ENCODE results near the gene LIX1.
"Not testable (repeated sequence)": the region's sequence is repeated elsewhere in the genome, so short reads cannot be mapped to it uniquely, and the experiment has no call there.

LIX1 gene

DNA sequence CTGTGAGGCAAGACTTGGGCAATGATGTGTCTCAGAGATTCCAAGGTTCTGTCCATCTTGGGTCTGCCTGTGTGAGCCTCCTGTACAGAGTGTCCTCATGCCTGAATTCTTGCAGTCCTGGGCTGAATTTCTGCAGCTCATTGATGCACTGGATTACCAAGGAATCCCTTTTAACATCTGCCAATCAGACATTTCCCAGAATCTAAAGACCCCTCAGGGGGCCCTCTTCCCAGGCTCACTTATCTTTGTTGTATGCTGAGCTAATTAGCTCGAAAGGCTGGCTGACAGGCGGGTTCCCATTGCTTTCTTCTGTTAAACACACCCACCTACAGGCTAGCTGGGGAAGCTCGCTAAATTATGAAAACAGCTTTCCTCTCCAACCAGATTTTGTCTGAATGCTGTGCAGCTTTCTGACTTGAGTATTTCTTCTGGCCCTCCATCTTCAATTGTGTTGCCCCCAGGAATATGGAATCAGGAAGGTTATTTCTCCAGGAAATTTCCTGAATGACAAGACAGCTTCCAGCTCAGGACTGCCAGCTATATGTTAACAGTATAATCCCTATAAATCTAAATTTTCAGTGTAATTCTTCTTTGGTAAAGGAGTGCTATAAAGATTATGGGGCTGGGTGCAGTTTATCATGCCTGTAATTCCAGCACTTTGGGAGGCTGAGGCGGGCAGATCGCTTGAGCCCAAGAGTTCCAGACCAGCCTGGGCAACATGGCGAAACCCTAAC is at the start of gene LIX1:
TSS of gene LIX1 (minus strand) at position 91 of the 734 bp plus-strand sequence. CDS start at position 56, 35 bp downstream.
- DNase-seq: peak; percentile 57

DNA sequence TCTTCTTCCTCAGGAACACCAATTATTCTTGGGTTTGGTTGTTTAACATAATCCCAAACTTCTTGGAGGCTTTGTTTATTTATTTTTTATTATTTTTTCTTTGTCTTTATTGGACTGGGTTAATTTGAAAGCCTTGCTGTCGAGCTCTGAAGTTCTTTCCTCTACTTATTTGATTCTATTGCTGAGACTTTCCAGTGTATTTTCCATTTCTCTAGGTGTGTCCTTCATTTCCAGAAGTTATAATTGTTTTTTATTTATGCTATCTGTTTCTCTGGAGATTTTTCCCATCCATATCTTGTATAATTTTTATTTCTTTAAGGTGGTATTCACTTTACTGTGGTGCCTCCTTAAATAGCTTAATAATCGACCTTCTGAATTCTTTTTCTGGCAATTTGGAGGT is 49.5 kb upstream of the LIX1 start:
- no peak for DNase-seq

DNA sequence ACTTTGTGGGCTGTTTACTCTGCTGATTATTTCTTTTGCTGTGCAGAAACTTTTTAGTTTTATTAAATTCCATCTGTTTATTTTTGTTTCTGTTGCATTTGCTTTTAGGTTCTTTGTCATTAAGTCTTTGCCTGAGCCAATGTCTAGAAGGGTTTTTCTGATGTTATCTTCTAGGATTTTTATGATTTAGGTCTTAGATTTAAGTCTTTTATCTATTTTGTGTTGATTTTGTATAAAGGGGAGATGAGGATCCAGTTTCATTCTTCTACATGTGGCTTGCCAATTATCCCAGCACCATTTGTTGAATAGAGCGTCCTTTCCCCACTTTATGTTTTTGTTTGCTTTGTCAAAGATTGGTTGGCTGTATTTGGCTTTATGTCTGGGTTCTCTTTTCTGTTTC is 47.1 kb upstream of the LIX1 start:
- DNase-seq: not testable (repeated sequence)

DNA sequence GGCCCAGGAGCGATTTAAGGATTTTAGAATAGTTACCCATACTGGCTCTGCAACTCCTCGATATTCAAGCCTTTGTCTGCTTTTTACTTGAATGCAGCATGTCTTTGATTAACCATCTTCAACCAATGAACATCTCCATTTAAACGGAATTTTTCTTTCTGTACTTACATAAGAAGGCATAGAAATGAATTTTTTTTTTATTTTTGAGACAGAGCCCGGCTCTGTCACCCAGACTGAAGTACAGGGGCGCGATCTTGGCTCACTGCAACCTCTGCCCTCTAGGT is 41.5 kb upstream of the LIX1 start:
- no peak for DNase-seq

DNA sequence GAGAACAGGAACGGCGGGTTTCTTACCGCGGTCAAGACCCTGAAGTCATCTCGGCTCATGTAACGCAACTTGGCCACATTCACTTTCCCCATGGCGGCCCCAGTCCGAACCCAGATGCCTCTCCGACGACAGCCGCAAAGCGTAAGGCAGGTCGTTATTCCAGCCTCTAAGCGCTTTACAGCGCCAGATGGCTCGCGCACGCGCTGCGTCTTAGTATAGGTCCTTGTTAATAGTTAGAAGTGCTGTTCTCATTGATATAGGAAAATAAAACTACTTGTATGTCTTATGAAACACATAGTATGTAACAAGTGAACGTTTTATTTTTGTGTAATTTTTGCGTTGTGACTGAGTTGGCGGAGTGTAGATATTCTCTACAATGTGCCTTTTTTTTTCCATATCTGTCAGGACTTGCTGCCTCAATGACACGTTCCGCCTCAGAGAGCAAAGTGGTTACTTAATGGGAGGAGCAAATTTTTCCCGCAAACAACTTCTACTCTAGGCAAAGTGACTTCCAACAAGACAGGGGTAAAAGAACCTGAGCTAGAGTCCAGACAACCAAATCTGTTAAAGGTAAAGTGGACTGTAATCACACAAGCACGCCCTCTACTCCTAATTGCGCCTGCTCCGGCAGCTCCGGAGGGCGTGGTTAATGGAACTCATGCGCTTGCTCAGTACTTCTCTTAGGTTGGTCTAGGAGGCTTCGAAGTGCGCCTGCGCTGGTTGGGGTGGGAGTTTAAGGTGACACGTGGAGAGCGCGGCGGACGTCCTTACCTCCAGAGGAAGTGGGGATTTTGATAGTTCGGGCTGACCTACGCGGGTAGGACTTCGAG is 40.9 kb upstream of the LIX1 start, which contains the start of gene RIOK2:
TSS of gene RIOK2 (minus strand) at position 148 of the 830 bp plus-strand sequence. CDS start at position 92, 56 bp downstream.
- peak; percentile 96 for DNase-seq

DNA sequence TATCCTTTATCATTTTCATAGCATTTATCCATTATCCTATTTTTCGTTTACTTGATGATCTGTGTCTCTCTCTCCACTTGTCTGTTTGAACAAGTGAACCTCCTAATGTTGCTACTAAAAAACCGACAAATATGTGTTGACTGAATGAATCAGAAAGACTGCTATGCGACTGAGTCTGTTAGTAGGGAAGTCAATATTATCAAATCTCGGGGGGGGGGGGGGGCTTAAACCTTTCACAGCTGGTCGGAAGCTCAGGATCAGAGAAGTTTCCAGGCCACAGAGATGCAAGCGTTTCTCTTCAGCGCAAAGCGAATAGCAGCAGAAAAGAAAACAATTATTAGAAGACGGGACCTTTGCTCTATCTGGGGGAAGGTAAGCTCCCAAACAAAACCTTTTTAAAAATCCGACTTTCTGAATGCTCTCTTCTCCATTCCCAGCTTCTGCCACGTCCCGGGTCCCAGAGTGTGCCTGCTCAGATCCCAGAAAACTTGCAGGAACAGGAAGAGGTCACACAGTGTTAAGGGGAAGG is 40.2 kb upstream of the LIX1 start:
- DNase-seq: peak; percentile 22

DNA sequence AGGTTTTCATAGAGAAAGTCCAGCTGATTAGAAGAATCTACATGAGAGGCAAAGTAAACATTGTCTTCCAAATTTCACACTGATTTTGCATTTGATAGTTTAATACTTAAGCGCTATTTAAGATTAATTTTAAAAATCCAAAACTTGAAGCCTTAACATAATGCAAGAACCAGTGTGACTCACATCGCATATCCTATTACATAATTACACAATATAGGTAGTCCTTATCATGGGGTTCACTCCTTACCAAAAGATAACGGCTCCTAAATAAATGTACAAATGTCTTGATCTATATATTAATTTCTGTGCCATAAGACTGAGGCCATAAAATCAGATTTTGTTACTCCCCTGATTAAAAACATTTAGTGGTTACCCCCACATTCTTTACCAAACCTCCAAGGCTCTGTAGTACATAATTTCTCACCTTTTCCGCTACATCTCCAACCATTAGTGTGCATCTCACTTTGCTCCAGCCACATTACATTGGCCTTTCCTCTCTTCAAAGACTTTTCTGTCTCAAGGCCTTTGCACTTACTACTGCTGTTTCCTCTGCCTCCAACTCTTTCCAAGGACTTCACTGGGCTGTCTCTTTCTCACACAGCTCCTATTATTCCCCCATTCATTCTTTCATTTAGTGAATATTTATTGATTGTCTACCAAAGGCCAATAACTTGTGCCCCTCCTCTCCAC is 39.6 kb upstream of the LIX1 start:
- DNase-seq: no peak

DNA sequence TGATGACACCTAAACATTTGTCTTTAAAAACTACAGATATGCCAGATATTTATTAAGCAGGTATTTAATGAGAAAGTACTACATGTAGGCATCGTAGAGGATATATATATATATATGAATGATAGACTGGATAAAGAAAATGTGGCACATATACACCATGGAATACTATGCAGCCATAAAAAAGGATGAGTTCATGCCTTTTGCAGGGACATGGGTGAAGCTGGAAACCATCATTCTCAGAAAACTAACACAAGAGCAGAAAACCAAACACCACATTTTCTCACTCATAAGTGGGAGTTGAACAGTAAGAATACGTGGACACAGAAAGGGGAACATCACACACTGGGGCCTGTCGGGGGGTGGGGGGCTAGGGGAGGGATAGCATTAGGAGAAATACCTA is 37.0 kb upstream of the LIX1 start:
- DNase-seq: not testable (repeated sequence)

DNA sequence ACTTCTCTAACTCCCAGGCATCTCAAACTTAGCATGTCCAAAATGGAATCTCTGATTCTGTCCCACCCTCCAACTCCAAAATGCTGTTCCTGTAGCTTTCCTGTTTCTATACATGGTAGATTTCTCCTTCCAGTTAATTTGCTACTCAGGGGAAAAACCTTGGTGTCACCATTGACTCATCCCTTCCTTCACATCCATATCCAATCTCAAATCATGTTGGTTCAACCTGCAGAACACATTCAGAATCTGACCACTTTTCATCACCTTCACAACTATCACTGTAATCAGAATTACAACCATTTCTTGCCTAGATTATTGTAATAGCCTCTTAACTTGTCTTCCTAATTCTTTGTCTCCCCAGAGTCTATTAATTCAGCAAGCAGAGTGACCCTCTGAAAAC is 29.8 kb upstream of the LIX1 start:
- DNase-seq: no peak

DNA sequence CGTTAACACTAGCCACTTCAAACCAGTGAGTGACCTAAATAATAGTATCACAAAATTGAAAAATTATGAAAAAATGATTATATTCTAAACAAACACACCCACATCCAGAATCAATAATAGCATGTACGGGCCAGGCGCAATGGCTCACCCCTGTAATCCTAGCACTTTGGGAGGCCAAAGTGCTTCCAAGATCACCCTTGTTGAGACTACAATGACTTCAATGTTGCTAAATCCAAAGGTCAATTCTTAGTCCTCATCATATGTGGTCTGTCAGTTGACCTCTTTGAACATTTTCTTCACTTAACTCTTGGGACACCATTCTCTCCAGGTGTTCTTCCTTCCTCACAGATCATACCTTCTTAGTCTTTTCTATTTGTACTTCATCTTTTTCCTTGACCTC is 29.3 kb upstream of the LIX1 start:
- no peak for DNase-seq

DNA sequence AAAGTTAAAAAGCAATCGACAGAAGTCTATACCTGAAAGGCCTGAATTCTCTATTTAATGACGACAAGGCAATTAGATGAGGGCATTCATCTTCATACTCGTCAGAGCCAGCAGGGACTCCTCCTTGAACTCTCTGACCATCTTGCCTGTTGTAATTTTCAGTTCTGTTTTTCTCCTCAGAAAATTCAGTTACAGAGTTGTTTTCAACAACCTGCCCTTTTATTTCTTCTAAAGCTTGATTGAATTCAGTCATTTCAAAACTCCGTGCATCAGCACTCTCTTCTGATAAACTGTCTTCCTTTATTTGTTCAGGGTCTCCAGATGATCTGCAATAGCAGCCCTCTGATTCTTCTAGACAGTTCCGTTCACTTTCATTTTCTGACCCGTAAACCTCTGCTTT is 25.0 kb upstream of the LIX1 start:
- DNase-seq: peak; percentile 25

DNA sequence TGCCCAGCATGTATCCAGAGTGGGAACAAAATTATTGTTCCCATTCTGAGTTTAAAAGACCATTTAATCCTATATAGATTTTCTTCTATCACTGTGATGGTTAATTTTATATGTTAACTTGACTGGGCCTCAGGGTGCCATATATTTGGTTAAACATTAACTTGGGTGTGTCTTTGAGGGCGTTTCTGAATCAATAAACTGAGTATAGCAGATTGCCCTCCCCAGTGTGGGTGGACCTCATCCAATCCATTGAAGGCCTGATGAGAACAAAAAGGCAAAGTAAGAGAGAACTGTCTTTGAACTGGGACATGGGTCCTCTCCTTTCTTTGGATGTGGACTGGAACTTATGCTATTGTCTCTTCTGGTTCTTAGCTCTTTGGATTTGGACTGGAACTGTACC is 23.3 kb upstream of the LIX1 start:
- no peak for DNase-seq

DNA sequence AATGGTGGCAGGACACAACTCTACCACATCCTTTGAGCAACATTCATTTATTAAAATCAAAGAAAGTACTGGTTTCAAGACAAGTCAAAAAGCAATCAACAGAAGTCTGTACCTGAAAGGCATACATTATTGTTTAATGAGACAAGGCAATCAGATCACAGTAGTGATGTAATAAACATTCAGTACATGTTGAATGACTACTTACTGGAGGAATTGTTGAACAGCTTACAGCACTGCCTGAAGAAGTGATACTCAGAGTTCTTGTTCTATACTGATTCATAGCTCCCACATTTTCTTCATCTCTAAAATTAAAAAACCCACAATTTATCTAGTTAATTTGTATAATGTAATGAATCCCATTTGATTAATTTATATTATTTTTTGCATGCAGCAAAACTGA is 22.4 kb upstream of the LIX1 start:
- DNase-seq: no peak

DNA sequence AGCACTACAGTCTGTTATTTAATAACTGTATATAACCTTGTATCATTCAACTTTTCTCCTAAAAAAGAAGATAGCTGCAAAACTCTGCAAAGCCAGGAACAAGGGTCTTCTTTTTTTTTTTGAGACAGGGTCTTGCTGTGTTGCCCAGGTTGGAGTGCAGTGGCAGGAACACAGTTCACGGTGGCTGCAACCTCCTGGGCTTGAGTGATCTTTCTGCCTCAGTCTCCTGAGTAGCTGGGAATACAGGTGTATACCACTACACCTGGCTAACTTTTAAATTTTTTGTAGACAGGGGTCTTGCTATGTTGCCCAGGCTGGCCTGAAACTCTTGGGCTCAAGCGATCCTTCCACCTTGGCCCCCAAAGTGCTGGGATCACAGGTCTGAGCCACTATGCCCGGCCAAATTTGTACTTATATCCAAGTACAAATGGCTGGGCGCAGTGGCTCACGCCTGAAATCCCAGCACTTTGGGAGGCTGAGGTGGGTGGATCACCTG is 21.4 kb upstream of the LIX1 start:
- DNase-seq: no peak

DNA sequence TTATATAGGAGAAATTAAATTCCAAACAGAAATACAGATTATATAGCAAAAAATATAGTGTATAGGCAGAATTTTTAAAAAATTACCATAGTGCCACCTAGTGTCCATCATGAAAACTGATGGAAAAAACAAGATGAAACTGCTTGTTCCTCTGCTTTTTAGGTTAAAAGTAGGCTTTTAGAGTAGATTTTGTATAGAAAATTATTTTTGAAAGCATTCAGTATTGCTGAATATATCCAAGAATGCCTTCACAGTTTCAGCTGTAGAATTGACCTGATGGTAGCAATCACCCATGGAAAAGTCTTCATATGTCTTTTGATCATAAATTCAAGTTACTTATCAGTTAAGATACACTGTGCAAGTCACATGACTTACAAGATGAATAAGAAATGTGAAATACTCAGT is 21.0 kb upstream of the LIX1 start:
- peak; percentile 20 for DNase-seq

DNA sequence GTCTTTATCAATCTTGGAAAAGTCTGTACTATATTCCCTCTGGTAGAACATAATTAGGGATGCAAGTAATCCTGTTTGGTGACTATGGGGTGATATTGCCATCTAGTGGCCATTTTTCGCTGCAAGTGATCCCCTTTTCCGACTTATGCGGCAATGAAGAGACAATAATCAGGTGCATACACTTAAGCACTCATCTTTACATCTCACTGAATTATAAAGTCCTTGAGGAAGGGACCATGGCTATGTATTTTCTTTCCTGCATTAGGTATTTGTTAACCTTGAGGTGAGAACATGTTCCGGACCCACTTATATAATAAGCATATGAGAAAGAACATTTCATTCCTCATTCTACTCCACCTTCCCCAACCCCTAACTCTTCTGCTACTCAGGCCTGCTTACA is 19.6 kb upstream of the LIX1 start:
- DNase-seq: peak; percentile 74

DNA sequence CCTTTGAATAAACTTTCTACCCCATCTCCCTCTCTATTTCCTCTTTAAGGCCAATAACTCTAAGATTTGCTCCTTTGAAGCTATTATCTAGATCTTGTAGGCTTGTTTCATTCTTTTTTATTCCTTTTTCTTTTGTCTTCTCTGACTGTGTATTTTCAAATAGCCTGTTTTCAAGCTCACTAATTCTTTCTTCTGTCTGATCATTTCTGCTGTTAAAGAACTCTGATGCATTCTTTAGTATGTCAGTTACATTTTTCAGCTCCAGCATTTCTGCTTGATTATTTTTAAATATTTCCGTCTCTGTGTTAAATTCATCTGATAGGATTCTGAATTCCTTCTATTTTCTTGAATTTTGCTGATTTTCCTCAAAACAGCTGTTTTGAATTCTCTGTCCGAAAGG is 15.3 kb upstream of the LIX1 start:
- DNase-seq: no peak

DNA sequence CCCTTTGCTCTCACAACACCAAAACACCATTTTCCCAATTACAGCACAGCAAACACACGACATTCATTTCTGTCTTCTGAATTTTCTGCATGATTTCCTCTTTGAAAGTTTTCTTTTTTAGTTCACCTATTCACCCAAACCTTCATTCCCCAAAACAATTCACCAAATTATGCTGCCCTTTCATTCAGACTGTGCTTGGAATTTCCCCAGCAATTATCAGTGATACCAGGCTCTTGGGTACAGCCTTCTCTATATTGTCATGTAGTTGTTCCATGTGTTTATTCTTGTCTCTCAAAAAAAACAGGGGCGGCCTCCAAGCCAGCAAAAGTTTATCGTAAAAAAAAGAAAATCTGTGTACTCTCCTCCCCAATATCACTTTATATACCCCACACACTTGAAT is 9.0 kb upstream of the LIX1 start:
- DNase-seq: no peak

DNA sequence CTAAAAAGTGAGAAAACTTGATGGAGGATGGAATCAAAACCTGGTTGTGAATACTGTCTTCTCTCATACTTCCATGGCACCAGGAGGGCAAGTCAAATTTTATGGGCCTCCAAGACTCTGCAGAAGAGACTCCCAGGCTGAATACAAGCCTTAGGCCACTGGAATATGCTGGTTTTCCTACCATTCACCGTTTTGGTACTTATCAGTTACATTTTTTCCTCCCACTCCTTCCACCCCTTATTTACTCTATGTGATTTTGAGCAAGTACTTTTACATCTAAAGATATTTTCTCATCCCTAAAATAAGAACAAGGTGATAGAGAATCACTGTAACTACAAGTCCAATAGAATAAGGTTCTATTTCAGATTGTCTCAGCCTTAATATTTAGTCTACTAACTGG is 8.0 kb upstream of the LIX1 start:
- no peak for DNase-seq

DNA sequence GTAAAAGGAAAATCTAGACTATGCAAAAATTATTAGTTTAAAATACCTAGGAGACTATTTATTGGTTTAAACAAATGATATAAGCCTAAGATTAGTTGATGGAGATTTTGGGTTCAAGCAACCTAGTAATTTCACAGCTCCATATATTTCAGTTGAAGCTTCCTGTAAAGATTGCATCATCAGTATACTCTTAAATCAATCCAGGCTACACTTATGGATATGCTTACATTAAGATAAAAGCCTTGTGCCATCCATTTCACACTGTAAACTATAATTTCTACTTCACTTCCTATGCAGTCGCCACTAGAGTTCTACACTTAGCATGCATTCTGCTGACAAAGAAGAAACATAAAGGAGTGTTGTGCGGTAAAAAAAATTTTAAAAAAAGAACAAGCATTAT is 7.3 kb upstream of the LIX1 start:
- DNase-seq: no peak

DNA sequence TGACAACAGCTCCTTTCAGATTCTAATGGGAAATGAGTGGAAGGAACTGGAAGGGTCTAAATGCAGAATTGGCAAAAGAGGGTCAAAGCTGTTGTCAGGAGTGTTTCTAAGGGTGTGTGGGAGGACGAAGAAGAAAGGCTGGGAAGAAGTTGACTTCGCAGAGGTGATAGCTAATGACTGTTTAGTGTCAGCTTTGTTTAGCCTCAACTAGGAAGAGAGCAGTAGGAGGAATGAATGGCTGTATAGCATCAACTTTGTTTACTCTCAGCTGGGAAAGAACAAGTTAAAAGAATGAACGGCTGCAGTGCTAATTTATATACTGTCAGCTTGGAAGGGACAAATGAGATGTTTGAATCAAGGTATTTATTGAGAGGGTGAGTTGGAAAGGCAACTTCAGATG is 5.9 kb upstream of the LIX1 start:
- DNase-seq: no peak

DNA sequence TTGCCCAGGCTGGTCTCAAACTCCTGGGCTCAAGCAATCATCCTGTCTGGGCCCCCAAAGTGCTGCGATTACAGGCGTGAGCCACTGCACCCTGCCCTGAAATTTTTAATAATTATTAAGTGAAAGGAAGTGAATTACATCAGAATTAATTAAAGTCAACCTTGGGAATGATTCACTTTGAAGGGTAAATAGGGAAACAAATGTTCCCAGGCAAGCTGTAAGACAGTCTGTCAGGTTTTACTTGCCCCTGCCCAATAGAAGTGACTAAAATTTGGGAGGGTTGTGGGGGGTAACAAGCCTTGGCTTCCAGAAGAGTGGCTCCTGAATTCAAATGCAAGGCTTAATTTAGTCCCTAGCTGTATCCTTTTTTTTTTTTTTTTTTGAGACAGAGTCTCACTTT is 1.3 kb upstream of the LIX1 start:
- DNase-seq: no peak

DNA sequence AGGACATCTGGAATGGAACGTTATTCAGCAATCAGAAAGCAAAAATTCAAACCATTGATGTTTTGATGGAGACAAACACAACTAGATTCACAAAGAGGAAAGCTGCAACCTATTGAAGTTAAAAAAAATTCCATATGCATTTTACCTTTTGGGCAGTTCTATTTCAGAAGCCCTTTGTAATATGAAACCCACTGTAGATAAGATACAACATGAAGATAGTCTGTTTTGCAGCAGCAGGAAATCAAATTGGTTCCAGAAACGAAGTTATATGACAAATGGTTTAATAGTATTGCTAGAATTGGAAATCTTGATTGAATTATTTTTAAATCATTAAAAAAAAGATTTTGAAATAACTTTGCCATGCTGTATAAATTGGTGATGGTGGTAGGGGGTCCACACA is 872 bp downstream of the LIX1 start:
- DNase-seq: no peak

DNA sequence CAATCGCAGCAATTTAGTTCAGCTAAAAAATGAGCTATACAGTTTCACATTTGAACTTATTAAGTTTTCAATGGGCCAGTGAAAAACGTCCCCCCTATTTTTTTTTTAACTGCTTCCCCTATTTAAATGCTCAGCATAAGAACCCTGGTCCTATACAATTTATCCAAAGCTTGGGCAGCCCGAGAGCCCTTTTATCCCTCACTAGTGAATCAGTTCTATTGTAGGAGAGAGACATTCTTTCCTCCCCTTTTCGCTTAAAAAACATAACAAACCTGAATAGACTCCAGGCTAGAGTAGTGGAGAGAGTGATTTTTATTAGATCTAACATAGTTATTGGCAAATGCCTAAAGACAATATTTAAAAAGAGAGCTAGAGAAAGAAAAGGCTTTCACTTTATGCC is 1.4 kb downstream of the LIX1 start:
- DNase-seq: no peak
